Measurements from ENCODE around the gene PRDX2.
A peak's percentile ranks its signal among the peaks of the same experiment; 100 is the strongest.

PRDX2 gene

GRCh38 chr19:12796146-12797071, 5.2 kb downstream of the PRDX2 start:
- Histone ChIP-seq H3K9ac (ENCODE audit: low read length) (no peak overlapping the region), H3K4me1 (ENCODE audit: insufficient read depth, low read length) (peaks cover 19% of the 10 kb centered on the region), H3K27ac (ENCODE audit: low read depth, low read length) (peak overlapping the region; percentile 28), H3K4me3 (ENCODE audit: low read depth in 1 of 2, low read length in 2 of 2) (no peak overlapping the region), H3K9me3 (ENCODE audit: low read length) (no peaks in the 10 kb centered on the region), H3K27me3 (ENCODE audit: control insufficient read depth in 1 of 2, insufficient read depth in 2 of 2, low read length in 2 of 2) (no peaks in the 10 kb centered on the region), H3K36me3 (ENCODE audit: insufficient read depth, low read length) (peaks cover 22% of the 10 kb centered on the region)

GRCh38 chr19:12794971-12795381, 6.6 kb downstream of the PRDX2 start:
- Histone ChIP-seq H3K36me3 (ENCODE audit: insufficient read depth, low read length) (peaks cover 15% of the 10 kb centered on the region), H3K9me3 (ENCODE audit: low read length) (no peaks in the 10 kb centered on the region), H3K27ac (ENCODE audit: low read depth, low read length) (peak overlapping the region; percentile 99), H3K4me1 (ENCODE audit: insufficient read depth, low read length) (peaks cover 17% of the 10 kb centered on the region), H3K9ac (ENCODE audit: low read length) (no peak overlapping the region), H3K4me3 (ENCODE audit: low read depth in 1 of 2, low read length in 2 of 2) (no peak overlapping the region), H3K27me3 (ENCODE audit: control insufficient read depth in 1 of 2, insufficient read depth in 2 of 2, low read length in 2 of 2) (no peaks in the 10 kb centered on the region)

GRCh38 chr19:12794196-12794941, 7.2 kb downstream of the PRDX2 start:
- H3K27me3 ChIP-seq (ENCODE audit: control insufficient read depth in 1 of 2, insufficient read depth in 2 of 2, low read length in 2 of 2), result no peaks in the 10 kb centered on the region
- H3K4me3 ChIP-seq (ENCODE audit: low read depth in 1 of 2, low read length in 2 of 2), result peak overlapping the region; percentile 82 to 90
- H3K36me3 ChIP-seq (ENCODE audit: insufficient read depth, low read length), result peaks cover 9% of the 10 kb centered on the region
- peak overlapping the region; percentile 56 for H3K9ac ChIP-seq (ENCODE audit: low read length)
- H3K4me1 ChIP-seq (ENCODE audit: insufficient read depth, low read length), result peaks cover 16% of the 10 kb centered on the region
- H3K9me3 ChIP-seq (ENCODE audit: low read length), result no peaks in the 10 kb centered on the region
- H3K27ac ChIP-seq (ENCODE audit: low read depth, low read length), result peak overlapping the region; percentile 99

- H3K4me3 ChIP-seq (ENCODE audit: low read depth in 1 of 2, low read length in 2 of 2), result peak overlapping the region; percentile 82 to 90
- peaks cover 24% of the 10 kb centered on the region for H3K4me1 ChIP-seq (ENCODE audit: insufficient read depth, low read length)
- H3K9ac ChIP-seq (ENCODE audit: low read length), result peak overlapping the region; percentile 99
Measured at GRCh38 chr19:12793290-12794195, 8.1 kb downstream of the PRDX2 start.

GRCh38 chr19:12792853-12793289, 8.7 kb downstream of the PRDX2 start:
- peaks cover 31% of the 10 kb centered on the region for H3K4me1 ChIP-seq (ENCODE audit: insufficient read depth, low read length)
- H3K36me3 ChIP-seq (ENCODE audit: insufficient read depth, low read length), result peaks cover 7% of the 10 kb centered on the region
- H3K4me3 ChIP-seq (ENCODE audit: low read depth in 1 of 2, low read length in 2 of 2), result peak overlapping the region; percentile 82 to 90
- H3K9ac ChIP-seq (ENCODE audit: low read length), result peak overlapping the region; percentile 99
- H3K9me3 ChIP-seq (ENCODE audit: low read length), result no peaks in the 10 kb centered on the region
- no peaks in the 10 kb centered on the region for H3K27me3 ChIP-seq (ENCODE audit: control insufficient read depth in 1 of 2, insufficient read depth in 2 of 2, low read length in 2 of 2)
- H3K27ac ChIP-seq (ENCODE audit: low read depth, low read length), result peak overlapping the region; percentile 99

More at GRCh38 chr19:12793290-12794195, 8.1 kb downstream of the PRDX2 start:
- H3K27me3 ChIP-seq (ENCODE audit: control insufficient read depth in 1 of 2, insufficient read depth in 2 of 2, low read length in 2 of 2), result no peaks in the 10 kb centered on the region
- peak overlapping the region; percentile 99 for H3K27ac ChIP-seq (ENCODE audit: low read depth, low read length)
- peaks cover 7% of the 10 kb centered on the region for H3K36me3 ChIP-seq (ENCODE audit: insufficient read depth, low read length)
- no peaks in the 10 kb centered on the region for H3K9me3 ChIP-seq (ENCODE audit: low read length)

GRCh38 chr19:12792051-12792852, 9.3 kb downstream of the PRDX2 start:
- peaks cover 36% of the 10 kb centered on the region for H3K4me1 ChIP-seq (ENCODE audit: insufficient read depth, low read length)

GRCh38 chr19:12791345-12792050, 10.1 kb downstream of the PRDX2 start, which contains the start of gene JUNB:
JUNB (plus strand) TSS chr19:12791486; CDS start chr19:12791772, 286 bp downstream.
- peaks cover 36% of the 10 kb centered on the region for H3K4me1 ChIP-seq (ENCODE audit: insufficient read depth, low read length)
- no peaks in the 10 kb centered on the region for H3K9me3 ChIP-seq (ENCODE audit: low read length)
- no peaks in the 10 kb centered on the region for H3K27me3 ChIP-seq (ENCODE audit: control insufficient read depth in 1 of 2, insufficient read depth in 2 of 2, low read length in 2 of 2)
- H3K27ac ChIP-seq (ENCODE audit: low read depth, low read length), result peak within 1 kb of the TSS; percentile 99
- H3K4me3 ChIP-seq (ENCODE audit: low read depth in 1 of 2, low read length in 2 of 2), result peak within 1 kb of the TSS; percentile 82 to 90
- no peaks in the 10 kb centered on the region for H3K36me3 ChIP-seq (ENCODE audit: insufficient read depth, low read length)
- peak within 1 kb of the TSS; percentile 99 for H3K9ac ChIP-seq (ENCODE audit: low read length)

More at GRCh38 chr19:12792051-12792852, 9.3 kb downstream of the PRDX2 start:
- peak overlapping the region; percentile 99 for H3K9ac ChIP-seq (ENCODE audit: low read length)
- H3K36me3 ChIP-seq (ENCODE audit: insufficient read depth, low read length), result peaks cover 6% of the 10 kb centered on the region
- no peaks in the 10 kb centered on the region for H3K27me3 ChIP-seq (ENCODE audit: control insufficient read depth in 1 of 2, insufficient read depth in 2 of 2, low read length in 2 of 2)
- no peaks in the 10 kb centered on the region for H3K9me3 ChIP-seq (ENCODE audit: low read length)
- H3K27ac ChIP-seq (ENCODE audit: low read depth, low read length), result peak overlapping the region; percentile 99
- peak overlapping the region; percentile 82 to 90 for H3K4me3 ChIP-seq (ENCODE audit: low read depth in 1 of 2, low read length in 2 of 2)

- Histone ChIP-seq H3K27me3 (ENCODE audit: control insufficient read depth in 1 of 2, insufficient read depth in 2 of 2, low read length in 2 of 2) (no peaks in the 10 kb centered on the region), H3K27ac (ENCODE audit: low read depth, low read length) (peak overlapping the region; percentile 99), H3K4me1 (ENCODE audit: insufficient read depth, low read length) (peaks cover 29% of the 10 kb centered on the region), H3K9me3 (ENCODE audit: low read length) (no peaks in the 10 kb centered on the region), H3K9ac (ENCODE audit: low read length) (peak overlapping the region; percentile 85), H3K36me3 (ENCODE audit: insufficient read depth, low read length) (no peaks in the 10 kb centered on the region), H3K4me3 (ENCODE audit: low read depth in 1 of 2, low read length in 2 of 2) (peak overlapping the region; percentile 60 to 75)
Measured at GRCh38 chr19:12790628-12791344, 10.8 kb downstream of the PRDX2 start.

- H3K9me3 ChIP-seq (ENCODE audit: low read length), result no peaks in the 10 kb centered on the region
- H3K27ac ChIP-seq (ENCODE audit: low read depth, low read length), result peak overlapping the region; percentile 99
- peak overlapping the region; percentile 60 to 75 for H3K4me3 ChIP-seq (ENCODE audit: low read depth in 1 of 2, low read length in 2 of 2)
- peaks cover 27% of the 10 kb centered on the region for H3K4me1 ChIP-seq (ENCODE audit: insufficient read depth, low read length)
- no peaks in the 10 kb centered on the region for H3K27me3 ChIP-seq (ENCODE audit: control insufficient read depth in 1 of 2, insufficient read depth in 2 of 2, low read length in 2 of 2)
- peak overlapping the region; percentile 85 for H3K9ac ChIP-seq (ENCODE audit: low read length)
- H3K36me3 ChIP-seq (ENCODE audit: insufficient read depth, low read length), result no peaks in the 10 kb centered on the region
Measured at GRCh38 chr19:12789904-12790619, 11.5 kb downstream of the PRDX2 start.
